Large intestine (tissue), 3 donors: ENCODE data around the gene ME1. TPM values are rescaled to one million over a fixed set of nuclear protein-coding genes. Genes with fewer than 3 reads are reported as not detected.
"Not testable (repeated sequence)": the region's sequence is repeated elsewhere in the genome, so short reads cannot be mapped to it uniquely, and the experiment has no call there.

ENCODE experiments used
- DNase-seq, 2 donors: peaks; one replicate each; pipeline versions ENCODE4 v3.0.0 to v3.0.0-alpha.2; 2013
- H3K27ac ChIP-seq: one replicate; pipeline ENCODE4 v1.5.1; 2013; ENCODE audit warnings: low read length
- H3K27me3 ChIP-seq: 2 replicates; pipeline ENCODE4 v1.6.1; 2013; ENCODE audit warnings: low read length; ENCODE audit not compliant: control insufficient read depth, insufficient read depth
- H3K36me3 ChIP-seq: 2 replicates; pipeline ENCODE4 v1.6.1; 2013; ENCODE audit warnings: low read length; ENCODE audit not compliant: control insufficient read depth, insufficient read depth
- H3K4me1 ChIP-seq: one replicate; pipeline ENCODE4 v1.6.1; 2013; ENCODE audit warnings: low read length; ENCODE audit not compliant: control insufficient read depth, insufficient read depth
- H3K4me3 ChIP-seq: one replicate; pipeline ENCODE4 v1.5.1; 2013; ENCODE audit warnings: low read length
- H3K9me3 ChIP-seq: one replicate; pipeline ENCODE4 v1.6.1; 2013; ENCODE audit warnings: mild to moderate bottlenecking, low read depth, low read length, moderate library complexity; ENCODE audit not compliant: control insufficient read depth
- WGBS: methylation state at CpG from one replicate; pipeline ENCODE4 v1.1.5; 2013; ENCODE audit warnings: low lambda C conversion rate; ENCODE audit not compliant: insufficient coverage; 5-methylcytosine and 5-hydroxymethylcytosine counted together
- polyA plus RNA-seq: library from polyadenylated mRNA; unstranded; fragments of 120-200 nt; gene quantifications from one replicate; pipeline ENCODE4 v1.2.1, GENCODE V29; 2013

Gene ME1
- polyA plus RNA-seq, 1 donor: 11.9 TPM

- no CpG with 5 or more reads among the region's 6 CpGs for WGBS
- not testable (repeated sequence) for H3K4me3 ChIP-seq, H3K4me1 ChIP-seq, H3K9me3 ChIP-seq, H3K36me3 ChIP-seq, DNase-seq, H3K27ac ChIP-seq, H3K27me3 ChIP-seq
Observed at GRCh38 chr6:83362349-83362748, 68.5 kb downstream of the ME1 start.

GRCh38 chr6:83359638-83360037 lies 71.2 kb downstream of the ME1 start:
- no peaks in the 10 kb centered on the region for H3K4me1 ChIP-seq
- H3K36me3 ChIP-seq: no peaks in the 10 kb centered on the region
- DNase-seq: no peak
- no peaks in the 10 kb centered on the region for H3K9me3 ChIP-seq
- no peak overlapping the region for H3K4me3 ChIP-seq
- no peak overlapping the region for H3K27ac ChIP-seq
- no peaks in the 10 kb centered on the region for H3K27me3 ChIP-seq
- WGBS: 100% methylated on average over 1 of the region's 3 CpGs

GRCh38 chr6:83354747-83355146 lies 76.1 kb downstream of the ME1 start:
- Histone ChIP-seq H3K4me1 (no peaks in the 10 kb centered on the region), H3K27me3 (no peaks in the 10 kb centered on the region), H3K4me3 (no peak overlapping the region), H3K36me3 (no peaks in the 10 kb centered on the region), H3K9me3 (no peaks in the 10 kb centered on the region), H3K27ac (no peak overlapping the region)
- no CpG with 5 or more reads among the region's 1 CpG for WGBS
- DNase-seq: no peak

GRCh38 chr6:83352424-83353061 lies 78.3 kb downstream of the ME1 start:
- Histone ChIP-seq H3K27me3 (no peaks in the 10 kb centered on the region), H3K4me3 (no peak overlapping the region), H3K9me3 (no peaks in the 10 kb centered on the region), H3K27ac (no peak overlapping the region), H3K4me1 (no peaks in the 10 kb centered on the region), H3K36me3 (no peaks in the 10 kb centered on the region)
- WGBS: 82% methylated on average over 2 of the region's 3 CpGs
- no peak for DNase-seq

GRCh38 chr6:83343121-83343520 lies 87.7 kb downstream of the ME1 start:
- no peak for DNase-seq
- H3K27me3 ChIP-seq: no peaks in the 10 kb centered on the region
- WGBS: no CpG with 5 or more reads among the region's 3 CpGs
- H3K36me3 ChIP-seq: peaks cover 2% of the 10 kb centered on the region
- H3K4me3 ChIP-seq: no peak overlapping the region
- no peak overlapping the region for H3K27ac ChIP-seq
- H3K9me3 ChIP-seq: no peaks in the 10 kb centered on the region
- no peaks in the 10 kb centered on the region for H3K4me1 ChIP-seq

GRCh38 chr6:83341765-83342164 lies 89.1 kb downstream of the ME1 start:
- Histone ChIP-seq H3K36me3 (peaks cover 2% of the 10 kb centered on the region), H3K9me3 (no peaks in the 10 kb centered on the region), H3K27me3 (no peaks in the 10 kb centered on the region), H3K4me3 (no peak overlapping the region), H3K27ac (no peak overlapping the region), H3K4me1 (no peaks in the 10 kb centered on the region)
- no peak for DNase-seq
- WGBS: no CpG with 5 or more reads among the region's 2 CpGs

DNA sequence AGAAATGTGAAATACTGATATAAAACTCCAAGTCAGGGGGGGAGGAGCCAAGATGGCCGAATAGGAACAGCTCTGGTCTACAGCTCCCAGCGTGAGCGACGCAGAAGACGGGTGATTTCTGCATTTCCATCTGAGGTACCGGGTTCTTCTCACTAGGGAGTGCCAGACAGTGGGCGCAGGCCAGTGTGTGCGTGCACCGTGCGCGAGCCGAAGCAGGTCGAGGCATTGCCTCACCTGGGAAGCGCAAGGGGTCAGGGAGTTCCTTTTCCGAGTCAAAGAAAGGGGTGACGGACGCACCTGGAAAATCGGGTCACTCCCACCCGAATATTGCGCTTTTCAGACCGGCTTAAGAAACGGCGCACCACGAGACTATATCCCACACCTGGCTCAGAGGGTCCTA lies 96.9 kb downstream of the ME1 start:
- H3K4me1 ChIP-seq, H3K27me3 ChIP-seq, DNase-seq, H3K36me3 ChIP-seq, H3K4me3 ChIP-seq, H3K9me3 ChIP-seq, H3K27ac ChIP-seq: not testable (repeated sequence)
- no CpG with 5 or more reads among the region's 24 CpGs for WGBS

GRCh38 chr6:83333500-83333899 lies 97.4 kb downstream of the ME1 start:
- Histone ChIP-seq H3K36me3 (no peaks in the 10 kb centered on the region), H3K4me3 (no peak overlapping the region), H3K4me1 (no peaks in the 10 kb centered on the region), H3K9me3 (no peaks in the 10 kb centered on the region), H3K27me3 (no peaks in the 10 kb centered on the region), H3K27ac (no peak overlapping the region)
- 100% methylated on average over 1 of the region's 2 CpGs for WGBS
- no peak for DNase-seq

- Histone ChIP-seq H3K4me1 (no peaks in the 10 kb centered on the region), H3K27ac (no peak overlapping the region), H3K27me3 (no peaks in the 10 kb centered on the region), H3K9me3 (no peaks in the 10 kb centered on the region), H3K4me3 (no peak overlapping the region), H3K36me3 (no peaks in the 10 kb centered on the region)
- DNase-seq: no peak
- 100% methylated on average over 1 of the region's 1 CpG for WGBS
Observed at GRCh38 chr6:83314693-83315092, 116.2 kb downstream of the ME1 start.

- no peaks in the 10 kb centered on the region for H3K36me3 ChIP-seq
- DNase-seq: no peak
- H3K27ac ChIP-seq: no peak overlapping the region
- H3K9me3 ChIP-seq: no peaks in the 10 kb centered on the region
- H3K4me1 ChIP-seq: no peaks in the 10 kb centered on the region
- no peak overlapping the region for H3K4me3 ChIP-seq
- no peaks in the 10 kb centered on the region for H3K27me3 ChIP-seq
Observed at GRCh38 chr6:83313882-83314281, 117.0 kb downstream of the ME1 start.

DNA sequence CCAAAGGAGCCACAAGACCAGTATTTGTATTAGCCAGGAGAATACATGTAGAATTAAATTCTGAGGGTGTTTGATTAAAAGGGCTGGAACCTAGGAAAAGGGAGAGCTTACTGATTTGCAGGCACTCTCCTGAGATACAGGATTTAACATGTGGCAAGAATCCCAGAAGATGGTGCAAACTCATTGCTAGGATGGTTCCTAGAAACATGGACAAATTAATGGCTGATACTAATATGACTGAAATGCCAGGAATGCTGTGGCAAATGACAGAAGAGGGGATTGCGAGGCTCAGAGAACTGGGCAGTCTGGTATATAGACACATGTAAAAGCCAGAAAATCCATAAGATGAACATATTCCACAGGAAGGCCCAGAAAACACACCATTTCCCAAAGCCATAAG lies 119.6 kb downstream of the ME1 start:
- no peak overlapping the region for H3K27ac ChIP-seq
- no peaks in the 10 kb centered on the region for H3K4me1 ChIP-seq
- H3K36me3 ChIP-seq: no peaks in the 10 kb centered on the region
- no CpG with 5 or more reads among the region's 1 CpG for whole genome bisulfite sequencing
- no peaks in the 10 kb centered on the region for H3K9me3 ChIP-seq
- DNase-seq: no peak
- H3K27me3 ChIP-seq: no peaks in the 10 kb centered on the region
- H3K4me3 ChIP-seq: no peak overlapping the region
